ENCODE data around the gene CASZ1. TPM values are rescaled to one million over a fixed set of nuclear protein-coding genes. Genes with fewer than 3 reads are reported as not detected.
A peak's percentile ranks its signal among the peaks of the same experiment; 100 is the strongest.

Gene CASZ1
- polyA plus RNA-seq, 3 donors: 0.30 to 3.7 (median 0.50) TPM

DNA sequence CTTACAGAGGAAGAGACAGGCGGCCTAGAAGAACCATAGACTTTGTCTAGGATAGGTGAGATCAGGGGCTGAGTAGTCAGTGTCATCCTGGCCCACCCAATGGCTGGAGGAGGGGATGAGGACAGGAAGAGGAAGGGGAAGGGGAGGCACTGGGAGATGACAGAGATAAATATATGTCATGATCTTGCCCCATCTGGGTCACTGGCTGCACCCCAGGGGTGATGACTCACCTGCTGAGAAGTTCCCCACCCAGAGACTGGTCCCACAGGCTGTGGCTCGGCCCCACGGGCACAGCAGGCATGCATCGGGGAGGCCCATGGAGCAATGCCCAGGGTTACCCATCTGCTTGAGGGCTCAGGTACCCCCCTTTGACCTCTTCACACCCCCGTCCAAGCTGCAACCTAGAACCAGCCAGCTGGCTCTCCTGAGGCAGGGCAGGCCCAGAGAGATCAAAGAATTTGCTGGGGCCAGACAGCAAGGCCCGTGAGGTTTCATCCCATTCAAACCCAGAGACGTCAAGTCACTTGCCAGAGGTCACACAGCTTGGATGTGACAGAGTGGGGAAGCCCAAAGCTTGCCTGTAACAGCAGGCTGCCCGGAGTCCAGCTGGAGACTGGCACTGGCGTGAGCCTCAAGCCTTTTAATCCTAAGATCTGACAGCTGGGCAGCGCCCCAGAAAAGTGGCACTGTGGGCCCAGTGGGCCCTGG is 34.7 kb upstream of the CASZ1 start:
- Mint-ChIP-seq H3K36me3 (no peaks in the 10 kb centered on the region), H3K4me3 (no peak overlapping the region), H3K27ac (peak overlapping the region in 1 of 7 donors; percentile 47), H3K4me1 (peaks cover 7% of the 10 kb centered on the region), H3K27me3 (ENCODE audit: low read depth in 3 of 3) (peaks cover 24 to 41% (median 30%) of the 10 kb centered on the region in 3 donors), H3K9me3 (peaks cover 0 to 5% (median 2%) of the 10 kb centered on the region in 7 donors)
- no peak overlapping the region for H3K9ac ChIP-seq (ENCODE audit: insufficient read depth, low read length, poor library complexity, severe bottlenecking)
- H2AFZ ChIP-seq (ENCODE audit: insufficient read depth, low read depth, low read length, poor library complexity, severe bottlenecking): no peak overlapping the region
- peaks cover 7 to 19% of the 10 kb centered on the region in 2 donors for H3K27me3 ChIP-seq (ENCODE audit: control insufficient read depth in 2 of 2, insufficient read depth in 2 of 2, low read length in 2 of 2)
- H3K79me2 ChIP-seq (ENCODE audit: insufficient read depth, low read length): no peaks in the 10 kb centered on the region
- WGBS (ENCODE audit: insufficient coverage): 84% methylated on average over 10 of the region's 10 CpGs
- TF ChIP-seq, protein P1, sequence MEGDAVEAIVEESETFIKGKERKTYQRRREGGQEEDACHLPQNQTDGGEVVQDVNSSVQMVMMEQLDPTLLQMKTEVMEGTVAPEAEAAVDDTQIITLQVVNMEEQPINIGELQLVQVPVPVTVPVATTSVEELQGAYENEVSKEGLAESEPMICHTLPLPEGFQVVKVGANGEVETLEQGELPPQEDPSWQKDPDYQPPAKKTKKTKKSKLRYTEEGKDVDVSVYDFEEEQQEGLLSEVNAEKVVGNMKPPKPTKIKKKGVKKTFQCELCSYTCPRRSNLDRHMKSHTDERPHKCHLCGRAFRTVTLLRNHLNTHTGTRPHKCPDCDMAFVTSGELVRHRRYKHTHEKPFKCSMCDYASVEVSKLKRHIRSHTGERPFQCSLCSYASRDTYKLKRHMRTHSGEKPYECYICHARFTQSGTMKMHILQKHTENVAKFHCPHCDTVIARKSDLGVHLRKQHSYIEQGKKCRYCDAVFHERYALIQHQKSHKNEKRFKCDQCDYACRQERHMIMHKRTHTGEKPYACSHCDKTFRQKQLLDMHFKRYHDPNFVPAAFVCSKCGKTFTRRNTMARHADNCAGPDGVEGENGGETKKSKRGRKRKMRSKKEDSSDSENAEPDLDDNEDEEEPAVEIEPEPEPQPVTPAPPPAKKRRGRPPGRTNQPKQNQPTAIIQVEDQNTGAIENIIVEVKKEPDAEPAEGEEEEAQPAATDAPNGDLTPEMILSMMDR (IDR thresholded peaks at IDR 0.05): no peak
- H4K20me1 ChIP-seq (ENCODE audit: insufficient read depth, low read length): no peaks in the 10 kb centered on the region
- intact Hi-C loops (cut with micrococcal nuclease): no loop called here
- H3K9me3 ChIP-seq (replicated peaks in 1 of 2; ENCODE audit: control insufficient read depth in 1 of 2, insufficient read depth in 1 of 2, low read length in 2 of 2): no peaks in the 10 kb centered on the region
- H3K4me2 ChIP-seq (replicated peaks; ENCODE audit: extremely low read depth, low read length, poor library complexity, severe bottlenecking): no peak overlapping the region
- H3K36me3 ChIP-seq (replicated peaks in 1 of 2; ENCODE audit: control insufficient read depth in 1 of 2, insufficient read depth in 2 of 2, low read length in 2 of 2): no peaks in the 10 kb centered on the region
- no peak overlapping the region for H3K4me3 ChIP-seq (replicated peaks in 1 of 3; ENCODE audit: low read depth in 2 of 3, low read length in 3 of 3)
- no peaks in the 10 kb centered on the region for H3K4me1 ChIP-seq (ENCODE audit: control insufficient read depth in 1 of 2, insufficient read depth in 2 of 2, low read length in 2 of 2)
- no peak overlapping the region for H3K27ac ChIP-seq (ENCODE audit: low read depth in 1 of 2, low read length in 2 of 2)
- DNase-seq: peak in 1 of 3 donors; percentile 52

DNA sequence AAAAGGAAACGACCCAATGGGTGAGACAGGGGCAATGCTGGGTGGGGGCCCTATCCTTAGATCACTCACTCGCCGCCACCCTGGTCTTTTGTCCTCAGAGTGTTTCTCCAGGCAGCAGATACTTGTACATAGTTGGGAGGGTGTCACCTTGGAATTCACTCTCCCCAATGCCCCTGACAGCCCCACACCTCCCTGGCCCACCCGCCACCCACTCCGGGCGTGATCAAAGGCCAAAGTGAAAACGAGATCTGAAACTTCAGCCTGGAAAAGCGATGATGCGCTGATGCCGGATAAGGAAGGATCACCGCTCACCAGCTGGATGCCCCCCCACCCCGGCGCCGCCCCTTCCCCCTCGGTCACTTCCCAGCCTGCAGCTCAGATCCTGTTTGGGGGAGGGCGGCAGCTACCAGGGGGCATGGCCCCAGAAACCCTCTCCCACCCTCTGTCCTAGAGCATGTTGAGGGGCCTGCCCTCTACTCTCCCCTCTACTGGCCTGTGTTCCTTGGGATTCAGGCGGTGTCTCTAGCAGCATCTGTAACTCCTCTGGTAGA is 33.6 kb upstream of the CASZ1 start:
- Histone ChIP-seq H3K9me3 (replicated peaks in 1 of 2; ENCODE audit: control insufficient read depth in 1 of 2, insufficient read depth in 1 of 2, low read length in 2 of 2) (no peaks in the 10 kb centered on the region), H3K4me1 (ENCODE audit: control insufficient read depth in 1 of 2, insufficient read depth in 2 of 2, low read length in 2 of 2) (no peaks in the 10 kb centered on the region), H2AFZ (ENCODE audit: insufficient read depth, low read depth, low read length, poor library complexity, severe bottlenecking) (no peak overlapping the region), H3K9ac (ENCODE audit: insufficient read depth, low read length, poor library complexity, severe bottlenecking) (no peak overlapping the region), H3K79me2 (ENCODE audit: insufficient read depth, low read length) (no peaks in the 10 kb centered on the region), H4K20me1 (ENCODE audit: insufficient read depth, low read length) (no peaks in the 10 kb centered on the region), H3K36me3 (replicated peaks in 1 of 2; ENCODE audit: control insufficient read depth in 1 of 2, insufficient read depth in 2 of 2, low read length in 2 of 2) (no peaks in the 10 kb centered on the region), H3K4me3 (replicated peaks in 1 of 3; ENCODE audit: low read depth in 2 of 3, low read length in 3 of 3) (no peak overlapping the region), H3K27me3 (ENCODE audit: control insufficient read depth in 2 of 2, insufficient read depth in 2 of 2, low read length in 2 of 2) (peaks cover 5 to 8% of the 10 kb centered on the region in 2 donors), H3K27ac (ENCODE audit: low read depth in 1 of 2, low read length in 2 of 2) (no peak overlapping the region), H3K4me2 (replicated peaks; ENCODE audit: extremely low read depth, low read length, poor library complexity, severe bottlenecking) (no peak overlapping the region)
- peaks cover 17 to 31% (median 24%) of the 10 kb centered on the region in 3 donors for H3K27me3 Mint-ChIP-seq (ENCODE audit: low read depth in 3 of 3)
- WGBS (ENCODE audit: insufficient coverage): 43% methylated on average over 9 of the region's 17 CpGs
- peaks cover 0 to 5% (median 2%) of the 10 kb centered on the region in 7 donors for H3K9me3 Mint-ChIP-seq
- no peaks in the 10 kb centered on the region for H3K36me3 Mint-ChIP-seq
- peak overlapping the region in 1 of 7 donors; percentile 47 for H3K27ac Mint-ChIP-seq
- intact Hi-C loops (cut with micrococcal nuclease): no loop called here
- peak overlapping the region in 1 of 2 donors; percentile 24 for H3K4me3 Mint-ChIP-seq
- TF ChIP-seq, protein P1 (IDR thresholded peaks at IDR 0.05): no peak
- peaks cover 7% of the 10 kb centered on the region for H3K4me1 Mint-ChIP-seq
- DNase-seq: no peak

Measured in CD14-positive monocyte (primary cell).